Thyroid gland (tissue), 4 donors: ENCODE measurements around the gene KANSL1. TPM values are rescaled to one million over a fixed set of nuclear protein-coding genes. Genes with fewer than 3 reads are reported as not detected.

ENCODE experiments used
- DNase-seq, 2 donors: peaks; one replicate each; pipeline ENCODE4 v3.0.0-alpha.2; 2019
- H3K27ac ChIP-seq, 3 donors: fragments of 200-600 bp; sonication (generic); 1 replicate in 2 of 3; 2 replicates in 1 of 3; pipeline ENCODE4 v1.5.1; 2016 to 2019; ENCODE audit warnings: mild to moderate bottlenecking in 1 of 3, moderate library complexity in 1 of 3
- H3K27me3 ChIP-seq: fragments of 200-600 bp; sonication (generic); one replicate; pipeline ENCODE4 v1.5.1; 2019
- H3K36me3 ChIP-seq, 2 donors: fragments of 200-600 bp; sonication (generic); one replicate each; pipeline ENCODE4 v1.5.1; 2016 to 2019
- H3K4me1 ChIP-seq, 2 donors: fragments of 200-600 bp; sonication (generic); one replicate each; pipeline ENCODE4 v1.5.1; 2017 to 2019
- H3K4me3 ChIP-seq, 3 donors: fragments of 200-600 bp; sonication (generic); replicated peaks in 1 of 3; 1 replicate in 2 of 3; 2 replicates in 1 of 3; pipeline ENCODE4 v1.5.1; 2016; ENCODE audit warnings: mild to moderate bottlenecking in 1 of 3
- H3K9me3 ChIP-seq: fragments of 200-600 bp; sonication (generic); one replicate; pipeline ENCODE4 v1.5.1; 2017
- CTCF ChIP-seq, 6 experiments: fragments of 200-600 bp in 3 of 6; fragments of 450-650 bp in 3 of 6; sonication (generic) in 3 of 6; IDR thresholded peaks; one replicate each; pipeline ENCODE4 v1.5.1; 2016 to 2019; ENCODE audit warnings: antibody characterized with exemption in 6 of 6, mild to moderate bottlenecking in 2 of 6, inconsistent platforms in 1 of 6, moderate library complexity in 1 of 6
- POLR2A ChIP-seq, 2 donors: fragments of 450-650 bp; IDR thresholded peaks; one replicate each; pipeline ENCODE4 v1.6.1; 2017; ENCODE audit warnings: antibody characterized with exemption in 2 of 2, mild to moderate bottlenecking in 2 of 2, moderate library complexity in 1 of 2
- WGBS, 2 donors: methylation state at CpG; one replicate each; pipeline ENCODE4 v1.1.5; 2017; 5-methylcytosine and 5-hydroxymethylcytosine counted together
- intact Hi-C: fragments of 100-400 bp; cut with DNase I; formaldehyde crosslinking; loops from one replicate; pipeline ENCODE4 v1.15.1; 2023
- total RNA-seq, 4 donors: library from RNA; depleted of rRNA; stranded (reverse); fragments of >200 nt; gene quantifications; one replicate each; pipeline ENCODE4 v1.2.3, GENCODE V29; 2016

The KANSL1 gene
- total RNA-seq, 4 donors from 2014 or later = 90.7 to 209 (median 124) TPM

DNA sequence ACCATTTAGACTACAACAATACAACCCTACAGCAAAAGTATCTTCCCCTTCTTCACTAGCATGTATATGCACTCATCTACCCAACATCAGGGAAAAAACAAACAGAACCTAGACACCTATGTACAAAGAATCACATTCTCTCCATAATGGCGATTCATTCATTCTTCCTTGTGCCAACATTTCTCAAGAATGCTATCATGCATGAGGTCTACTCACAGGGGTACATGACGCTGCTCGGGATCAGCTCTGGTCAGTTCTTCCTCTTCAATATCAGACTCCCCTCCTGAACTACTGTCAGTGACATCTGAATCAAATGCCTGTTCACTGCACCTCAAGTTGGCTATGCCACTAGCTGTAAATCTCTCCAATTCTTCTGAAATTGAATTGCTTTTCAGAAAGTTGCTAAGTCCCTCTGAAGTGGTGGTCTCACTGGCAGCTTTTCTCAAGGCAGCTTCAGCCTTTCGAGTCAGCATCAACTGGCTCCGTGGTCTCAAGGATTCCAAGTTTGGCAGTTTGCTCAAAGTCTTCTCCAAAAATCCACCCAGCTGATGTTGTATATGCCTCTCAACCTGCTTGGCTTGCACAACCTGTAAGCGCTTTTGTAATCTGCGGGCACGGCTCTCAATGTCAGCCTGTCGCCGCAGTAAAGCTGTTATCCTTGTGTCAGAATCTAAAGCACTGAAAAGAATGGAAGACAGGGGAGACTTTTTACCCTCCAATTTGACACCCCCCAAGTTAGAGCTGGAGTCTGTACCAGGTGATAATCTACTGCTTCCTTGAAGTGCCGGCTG is 22.4 kb downstream of the KANSL1 start:
- no peaks in the 10 kb centered on the region for H3K27me3 ChIP-seq
- no peak overlapping the region for H3K27ac ChIP-seq
- TF ChIP-seq CTCF (IDR thresholded peaks at IDR 0.05) = no peak
- TF ChIP-seq POLR2A (IDR thresholded peaks at IDR 0.05) = no peak
- peak in 1 of 2 donors; percentile 19 for DNase-seq
- H3K36me3 ChIP-seq = peaks cover 10 to 11% of the 10 kb centered on the region in 2 donors
- no peak overlapping the region for H3K4me3 ChIP-seq
- intact Hi-C loops = no loop called here
- H3K4me1 ChIP-seq = peaks cover 84 to 88% of the 10 kb centered on the region in 2 donors
- 63 to 65% methylated on average over 11 of the region's 11 CpGs for WGBS, 2 donors
- no peaks in the 10 kb centered on the region for H3K9me3 ChIP-seq

DNA sequence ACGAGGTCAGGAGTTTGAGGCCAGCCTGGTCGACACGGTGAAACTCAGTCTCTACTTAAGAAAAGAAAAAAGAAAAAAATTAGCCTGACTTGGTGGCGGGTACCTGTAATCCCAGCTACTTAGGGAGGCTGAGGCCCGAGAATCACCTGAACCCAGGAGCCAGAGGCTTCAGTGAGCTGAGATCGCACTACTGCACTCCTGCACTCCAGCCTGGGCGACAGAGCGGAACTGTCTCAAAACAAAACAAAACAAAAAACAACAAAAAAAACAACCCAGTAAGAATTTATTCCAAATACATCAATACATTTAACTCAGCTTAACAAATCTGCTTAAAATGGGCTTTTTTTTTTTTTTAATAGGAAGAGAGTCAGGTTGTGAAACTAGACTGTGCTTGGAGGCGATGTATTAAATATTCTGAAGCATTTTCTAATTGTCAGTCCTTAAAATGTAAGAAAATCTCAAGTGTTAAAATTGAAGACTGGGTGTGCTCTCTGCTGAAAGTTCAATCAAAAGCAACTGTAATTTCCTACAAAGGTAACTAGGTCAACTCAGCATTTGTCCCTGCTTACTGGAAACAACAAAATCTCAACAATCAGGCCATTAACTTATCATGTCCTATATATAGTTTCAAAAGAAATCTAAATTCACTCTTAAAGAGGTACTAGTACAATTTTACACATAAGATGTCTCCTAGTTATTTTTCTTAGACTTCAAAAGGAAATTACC is 23.2 kb downstream of the KANSL1 start:
- Histone ChIP-seq H3K27ac (no peak overlapping the region), H3K4me1 (peaks cover 86 to 88% of the 10 kb centered on the region in 2 donors), H3K4me3 (no peak overlapping the region), H3K36me3 (peaks cover 10 to 11% of the 10 kb centered on the region in 2 donors), H3K27me3 (no peaks in the 10 kb centered on the region), H3K9me3 (no peaks in the 10 kb centered on the region)
- DNase-seq = no peak
- WGBS, 2 donors = 88 to 91% methylated on average over 9 of the region's 9 CpGs
- TF ChIP-seq POLR2A (IDR thresholded peaks at IDR 0.05) (no peak), CTCF (IDR thresholded peaks at IDR 0.05) (no peak)
- intact Hi-C loops = no loop called here

DNA sequence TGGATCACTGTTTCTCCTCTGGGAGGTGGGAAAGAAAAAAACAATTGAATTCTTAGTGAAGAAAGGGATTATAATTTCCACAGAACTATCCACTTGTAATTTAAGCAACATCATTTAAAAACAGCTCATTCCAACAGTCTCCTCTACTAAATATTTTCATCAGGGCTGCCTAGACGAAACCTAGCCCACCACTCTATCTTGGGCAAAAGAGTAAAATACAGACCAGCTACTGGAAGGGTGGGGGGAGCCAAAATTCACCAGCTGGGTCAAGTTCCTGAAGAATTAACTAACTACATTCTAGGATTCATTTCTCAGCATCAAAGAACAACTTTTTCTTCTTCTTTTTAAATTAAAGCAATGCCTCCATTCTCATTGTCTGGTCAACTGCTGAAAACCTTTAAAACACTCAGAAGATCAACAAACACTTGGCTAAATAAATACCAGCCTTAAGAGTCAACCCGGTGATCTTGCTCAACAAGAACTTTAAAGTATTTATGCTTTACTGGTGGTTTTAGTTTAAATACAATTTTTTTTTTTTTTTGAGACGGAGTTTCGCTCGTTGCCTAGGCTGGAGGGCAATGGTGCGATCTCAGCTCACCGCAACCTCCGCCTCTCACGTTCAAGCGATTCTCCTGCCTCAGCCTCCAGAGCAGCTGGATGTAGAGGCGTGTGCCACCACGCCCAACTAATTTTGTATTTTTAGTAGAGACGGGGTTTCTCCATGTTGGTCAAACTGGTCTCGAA is 25.2 kb downstream of the KANSL1 start:
- H3K36me3 ChIP-seq = peaks cover 10 to 11% of the 10 kb centered on the region in 2 donors
- DNase-seq = no peak
- H3K27me3 ChIP-seq = no peaks in the 10 kb centered on the region
- 49 to 57% methylated on average over 14 of the region's 14 CpGs for WGBS, 2 donors
- no peak overlapping the region for H3K4me3 ChIP-seq
- intact Hi-C loops = no loop called here
- TF ChIP-seq CTCF (IDR thresholded peaks at IDR 0.05) (no peak), POLR2A (IDR thresholded peaks at IDR 0.05) (no peak)
- no peaks in the 10 kb centered on the region for H3K9me3 ChIP-seq
- peaks cover 79 to 88% of the 10 kb centered on the region in 2 donors for H3K4me1 ChIP-seq
- peak overlapping the region; percentile 11 to 66 (median 61) for H3K27ac ChIP-seq

DNA sequence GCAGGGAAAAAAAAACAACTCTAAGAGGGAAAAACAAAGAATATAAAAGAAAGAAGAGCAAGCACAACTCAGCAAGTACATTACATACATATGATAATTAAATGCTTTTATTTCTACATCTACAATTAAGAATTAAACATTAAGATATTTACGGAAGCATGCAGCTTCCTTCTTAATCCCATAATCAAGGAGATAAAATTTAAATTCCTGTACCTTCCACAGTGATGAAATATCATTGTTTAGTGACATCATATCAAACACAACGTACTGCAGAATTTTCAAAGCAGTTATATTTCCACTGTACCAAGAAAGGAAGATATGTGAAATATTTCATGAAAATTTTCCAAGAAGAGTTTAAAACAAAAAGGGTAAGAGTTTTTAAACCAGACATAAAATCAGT is 26.0 kb downstream of the KANSL1 start:
- no peaks in the 10 kb centered on the region for H3K9me3 ChIP-seq
- DNase-seq = no peak
- no peaks in the 10 kb centered on the region for H3K27me3 ChIP-seq
- peak overlapping the region in 2 of 3 donors; percentile 61 to 66 for H3K27ac ChIP-seq
- intact Hi-C loops = no loop called here
- H3K4me3 ChIP-seq = no peak overlapping the region
- peaks cover 72 to 82% of the 10 kb centered on the region in 2 donors for H3K4me1 ChIP-seq
- WGBS, 2 donors = 72 to 76% methylated on average over 2 of the region's 2 CpGs
- no peak for TF ChIP-seq CTCF (IDR thresholded peaks at IDR 0.05)
- TF ChIP-seq POLR2A (IDR thresholded peaks at IDR 0.05) = no peak
- H3K36me3 ChIP-seq = peaks cover 10 to 11% of the 10 kb centered on the region in 2 donors
